K562 (cell line): ENCODE measurements around the gene NANOG. TPM values are rescaled to one million over a fixed set of nuclear protein-coding genes. Genes with fewer than 3 reads are reported as not detected.
"Not testable (repeated sequence)": the region's sequence is repeated elsewhere in the genome, so short reads cannot be mapped to it uniquely, and the experiment has no call there.

Experiments
- ATAC-seq: fragments of 200-7000 bp; cut with Tn5 transposase; 3 replicates; pipeline ENCODE4 v1.9.1; 2020; ENCODE audit warnings: moderate library complexity
- BruUV-seq: library from RNA; stranded (reverse); fragments of 400-500 nt; replicated peaks from 2 replicates; lab custom pipeline; 2021; lab: Mats Ljungman, UMichigan
- CTCF ChIA-PET: fragments of 300-600 bp; formaldehyde crosslinking; extraction: SDS; loops from one replicate; lab custom pipeline; 2021; ENCODE audit warnings: low intra/inter-chr PET ratio; lab: Yijun Ruan, JAX
- POLR2A ChIA-PET: fragments of 300-600, 350-650 bp; sonication (Branson Sonifier 250); formaldehyde crosslinking; extraction: SDS; loops from one replicate; lab custom pipeline; 2021; ENCODE audit warnings: antibody characterized with exemption, inconsistent platforms; lab: Yijun Ruan, JAX
- DNase-seq, 4 experiments: peaks; one replicate each; pipeline versions ENCODE4 v3.0.0 to v3.0.0-alpha.2; 2011 to 2018; ENCODE audit warnings: low spot score in 3 of 4, mixed read lengths in 3 of 4; ENCODE audit errors: extremely low read depth in 1 of 4
- FAIRE-seq: peaks from 2 replicates; lab custom pipeline; 2011; peaks lifted over from hg19 to GRCh38; lab: Jason Lieb, UNC
- H2AFZ ChIP-seq: 2 replicates; pipeline ENCODE4 v1.6.0; 2011; ENCODE audit warnings: low read depth, low read length, control low read depth, inconsistent platforms
- H3K27ac ChIP-seq: fragments of 200-600 bp; 3 replicates; pipeline ENCODE4 v1.8.0; 2011; ENCODE audit warnings: low read depth, mild to moderate bottlenecking, control low read depth, inconsistent platforms, low read length, moderate library complexity, mixed read lengths; ENCODE audit errors: extremely low read depth
- H3K27me3 ChIP-seq, 2 experiments: fragments of 300-600 bp in 1 of 2; 2 replicates in 1 of 2; 3 replicates in 1 of 2; pipeline versions ENCODE4 v1.6.0 to v1.8.0; 2011; ENCODE audit warnings: inconsistent platforms in 2 of 2, low read length in 2 of 2, mild to moderate bottlenecking in 1 of 2, mixed read lengths in 1 of 2, moderate library complexity in 1 of 2; ENCODE audit not compliant: control insufficient read depth in 2 of 2, insufficient read depth in 2 of 2
- H3K36me3 ChIP-seq: fragments of 300-600 bp; 3 replicates; pipeline ENCODE4 v1.8.0; 2011; ENCODE audit warnings: mild to moderate bottlenecking, low read length, inconsistent platforms; ENCODE audit not compliant: control insufficient read depth, insufficient read depth
- H3K4me1 ChIP-seq, 2 experiments: fragments of 200-600 bp in 1 of 2; replicated peaks in 1 of 2; 2 replicates in 1 of 2; 3 replicates in 1 of 2; pipeline versions ENCODE4 v1.5.1 to v1.8.0; 2011; ENCODE audit warnings: inconsistent platforms in 2 of 2, low read length in 2 of 2, mild to moderate bottlenecking in 1 of 2, mixed read lengths in 1 of 2, moderate library complexity in 1 of 2; ENCODE audit not compliant: control insufficient read depth in 2 of 2, insufficient read depth in 2 of 2
- H3K4me2 ChIP-seq: 2 replicates; pipeline ENCODE4 v1.6.1; 2011; ENCODE audit warnings: low read length, control low read depth, inconsistent platforms, mixed read lengths; ENCODE audit not compliant: insufficient read depth
- H3K4me3 ChIP-seq: fragments of 200-600 bp; sonication (generic), shearing (Covaris generic); 2 replicates; pipeline ENCODE4 v1.5.1; 2016; ENCODE audit warnings: control low read depth, inconsistent platforms
- H3K79me2 ChIP-seq: fragments of 200-600 bp; 3 replicates; pipeline ENCODE4 v1.8.0; 2011; ENCODE audit warnings: low read length, inconsistent platforms; ENCODE audit not compliant: control insufficient read depth, insufficient read depth
- H3K9ac ChIP-seq, 2 experiments: 2 replicates each; pipeline versions ENCODE4 v1.6.0 to v1.6.1; 2011; ENCODE audit warnings: low read depth in 2 of 2, low read length in 2 of 2, control low read depth in 1 of 2, inconsistent platforms in 1 of 2, mild to moderate bottlenecking in 1 of 2, mixed read lengths in 1 of 2; ENCODE audit not compliant: insufficient read depth in 1 of 2
- H3K9me1 ChIP-seq: one replicate; pipeline ENCODE4 v1.6.0; 2011; ENCODE audit warnings: inconsistent platforms, mild to moderate bottlenecking, low read length, moderate library complexity; ENCODE audit not compliant: control insufficient read depth, insufficient read depth
- H3K9me3 ChIP-seq: replicated peaks from 2 replicates; pipeline ENCODE4 v1.5.1; 2011; ENCODE audit warnings: low read depth, low read length, inconsistent platforms; ENCODE audit not compliant: control insufficient read depth, insufficient read depth
- H4K20me1 ChIP-seq: replicated peaks from 2 replicates; pipeline ENCODE4 v1.6.1; 2011; ENCODE audit warnings: low read length, inconsistent platforms, mixed read lengths; ENCODE audit not compliant: control insufficient read depth, insufficient read depth
- WGBS: fragments of 100-300 bp; shearing (Covaris generic); methylation state at CpG from one replicate; pipeline ENCODE4 v1.1.6; 2016; ENCODE audit warnings: low coverage, mixed read lengths; ENCODE audit not compliant: insufficient coverage; ENCODE audit errors: missing lambda C conversion rate; 5-methylcytosine and 5-hydroxymethylcytosine counted together
- in situ Hi-C: fragments of 300-500 bp; cut with MboI; formaldehyde crosslinking; loops from 4 replicates; pipeline ENCODE4 v1.15.0; 2018; ENCODE audit warnings: inconsistent platforms, mixed read lengths
- intact Hi-C: fragments of 100-400 bp; cut with micrococcal nuclease; formaldehyde crosslinking; loops from 2 replicates; pipeline ENCODE4 v1.14.2; 2022
- polyA plus RNA-seq, 8 experiments: library from polyadenylated mRNA; depleted of rRNA in 4 of 8; stranded (reverse) in 5 of 8; unstranded in 3 of 8; fragments of >200 nt; fragmentation: Nextera tagmentation in 2 of 8; fragmentation: Illumina TruSeq in 1 of 8; extraction: Ambion mirVana in 2 of 8; extraction: Trizol in 1 of 8; gene quantifications; 2 replicates each; pipeline versions ENCODE4 v1.2.1 to v1.2.3, GENCODE V29; 2011 to 2014; ENCODE audit warnings: inconsistent platforms in 1 of 8, missing spikeins in 1 of 8
- small RNA-seq: library from RNA; depleted of rRNA; stranded (forward); fragments of <200 nt; gene quantifications from one replicate; pipeline ENCODE3, GENCODE V24; 2014
- total RNA-seq, 7 experiments: library from RNA; depleted of rRNA in 6 of 7; stranded (reverse); fragments of >200 nt in 6 of 7; fragmentation: Illumina TruSeq in 2 of 7; extraction: Trizol in 2 of 7; gene quantifications; 2 replicates each; pipeline versions ENCODE4 v1.2.1 to v1.2.3, GENCODE V29; 2011 to 2021; ENCODE audit warnings: low replicate concordance in 1 of 7

The NANOG gene
- total and polyA plus RNA-seq, 9 of the 15 experiments (the other 6 are each of a cell fraction or from before 2014, with no cell fraction given): 0.04 TPM; not detected in 8

GRCh38 chr12:7847226-7848097 is 58.3 kb downstream of the NANOG start:
- ATAC-seq, intact Hi-C loops, H3K4me1 ChIP-seq, DNase-seq, H3K79me2 ChIP-seq, H3K9me1 ChIP-seq, H4K20me1 ChIP-seq, in situ Hi-C loops, H3K4me2 ChIP-seq, H3K4me3 ChIP-seq, CTCF ChIA-PET, H3K27me3 ChIP-seq, H2AFZ ChIP-seq, BruUV-seq, H3K9me3 ChIP-seq, H3K27ac ChIP-seq, H3K9ac ChIP-seq, POLR2A ChIA-PET, H3K36me3 ChIP-seq: not testable (repeated sequence)
- FAIRE-seq: peak; percentile 73
- 0% methylated on average over 2 of the region's 4 CpGs for WGBS

- H3K4me2 ChIP-seq, H3K9me3 ChIP-seq, H4K20me1 ChIP-seq, intact Hi-C loops, H3K9me1 ChIP-seq, BruUV-seq, H3K79me2 ChIP-seq, H3K9ac ChIP-seq, POLR2A ChIA-PET, H3K4me3 ChIP-seq, H3K4me1 ChIP-seq, ATAC-seq, H3K36me3 ChIP-seq, H2AFZ ChIP-seq, in situ Hi-C loops, DNase-seq, H3K27ac ChIP-seq, CTCF ChIA-PET, H3K27me3 ChIP-seq, FAIRE-seq: not testable (repeated sequence)
- WGBS: 0% methylated on average over 1 of the region's 2 CpGs
Observed at GRCh38 chr12:7848098-7848422, 58.9 kb downstream of the NANOG start.

Small RNA genes lying within 50 kb of the gene (small RNA-seq; reads per million reads assigned to genes)
- gene RF00019: not detected

Other genes starting within 250 kb of the NANOG start
Only the 7 nearest of the 8 such genes appear.
- gene APOBEC1, start 123.5 kb upstream of the NANOG start, total RNA-seq (2014; rRNA removed): not detected in 2 replicates
- not detected in 2 replicates for gene APOBEC1, start 123.5 kb upstream of the NANOG start, total RNA-seq (2014; rRNA removed; fragmentation: Illumina TruSeq; extraction: Trizol)
- not detected in 2 replicates for gene APOBEC1, start 123.5 kb upstream of the NANOG start, total RNA-seq (2015; rRNA removed; fragmentation: Illumina TruSeq; extraction: Trizol)
- not detected in 2 replicates for gene APOBEC1, start 123.5 kb upstream of the NANOG start, total RNA-seq (2021)
- gene APOBEC1, start 123.5 kb upstream of the NANOG start, polyA plus RNA-seq (2011; rRNA removed): not detected in 2 replicates
- not detected in 2 replicates for gene APOBEC1, start 123.5 kb upstream of the NANOG start, polyA plus RNA-seq (2014; fragmentation: Illumina TruSeq; extraction: Trizol)
- not detected for gene APOBEC1, start 123.5 kb upstream of the NANOG start, polyA plus RNA-seq (2014; fragmentation: Nextera tagmentation; extraction: Ambion mirVana)
- not detected in 2 replicates for gene APOBEC1, start 123.5 kb upstream of the NANOG start, polyA plus RNA-seq (2014; rRNA removed)
- not detected in 2 replicates for gene GDF3, start 93.6 kb upstream of the NANOG start, total RNA-seq (2014; rRNA removed)
- gene GDF3, start 93.6 kb upstream of the NANOG start, total RNA-seq (2014; rRNA removed; fragmentation: Illumina TruSeq; extraction: Trizol): not detected in 2 replicates
- not detected in 2 replicates for gene GDF3, start 93.6 kb upstream of the NANOG start, total RNA-seq (2015; rRNA removed; fragmentation: Illumina TruSeq; extraction: Trizol)
- not detected in 2 replicates for gene GDF3, start 93.6 kb upstream of the NANOG start, total RNA-seq (2021)
- 0.05 TPM in 1 of 2 replicates, not detected in the other for gene GDF3, start 93.6 kb upstream of the NANOG start, polyA plus RNA-seq (2011; rRNA removed)
- gene GDF3, start 93.6 kb upstream of the NANOG start, polyA plus RNA-seq (2014; fragmentation: Illumina TruSeq; extraction: Trizol): not detected in 2 replicates
- gene GDF3, start 93.6 kb upstream of the NANOG start, polyA plus RNA-seq (2014; fragmentation: Nextera tagmentation; extraction: Ambion mirVana): not detected
- gene GDF3, start 93.6 kb upstream of the NANOG start, polyA plus RNA-seq (2014; rRNA removed): not detected in 2 replicates
- not detected in 2 replicates for gene DPPA3, start 78.0 kb upstream of the NANOG start, total RNA-seq (2014; rRNA removed)
- not detected in 2 replicates for gene DPPA3, start 78.0 kb upstream of the NANOG start, total RNA-seq (2014; rRNA removed; fragmentation: Illumina TruSeq; extraction: Trizol)
- not detected in 2 replicates for gene DPPA3, start 78.0 kb upstream of the NANOG start, total RNA-seq (2015; rRNA removed; fragmentation: Illumina TruSeq; extraction: Trizol)
- gene DPPA3, start 78.0 kb upstream of the NANOG start, total RNA-seq (2021): not detected in 2 replicates
- not detected in 2 replicates for gene DPPA3, start 78.0 kb upstream of the NANOG start, polyA plus RNA-seq (2011; rRNA removed)
- gene DPPA3, start 78.0 kb upstream of the NANOG start, polyA plus RNA-seq (2014; fragmentation: Illumina TruSeq; extraction: Trizol): not detected in 2 replicates
- not detected for gene DPPA3, start 78.0 kb upstream of the NANOG start, polyA plus RNA-seq (2014; fragmentation: Nextera tagmentation; extraction: Ambion mirVana)
- not detected in 2 replicates for gene DPPA3, start 78.0 kb upstream of the NANOG start, polyA plus RNA-seq (2014; rRNA removed)
- not detected in 2 replicates for gene CLEC4C, start 42.0 kb upstream of the NANOG start, total RNA-seq (2014; rRNA removed)
- not detected in 2 replicates for gene CLEC4C, start 42.0 kb upstream of the NANOG start, total RNA-seq (2014; rRNA removed; fragmentation: Illumina TruSeq; extraction: Trizol)
- gene CLEC4C, start 42.0 kb upstream of the NANOG start, total RNA-seq (2015; rRNA removed; fragmentation: Illumina TruSeq; extraction: Trizol): not detected in 2 replicates
- not detected in 2 replicates for gene CLEC4C, start 42.0 kb upstream of the NANOG start, total RNA-seq (2021)
- gene CLEC4C, start 42.0 kb upstream of the NANOG start, polyA plus RNA-seq (2011; rRNA removed): not detected in 2 replicates
- not detected in 2 replicates for gene CLEC4C, start 42.0 kb upstream of the NANOG start, polyA plus RNA-seq (2014; fragmentation: Illumina TruSeq; extraction: Trizol)
- gene CLEC4C, start 42.0 kb upstream of the NANOG start, polyA plus RNA-seq (2014; fragmentation: Nextera tagmentation; extraction: Ambion mirVana): not detected
- not detected in 2 replicates for gene CLEC4C, start 42.0 kb upstream of the NANOG start, polyA plus RNA-seq (2014; rRNA removed)
- gene NANOGNB, start 24.2 kb upstream of the NANOG start, total RNA-seq (2014; rRNA removed): not detected in 2 replicates
- not detected in 2 replicates for gene NANOGNB, start 24.2 kb upstream of the NANOG start, total RNA-seq (2014; rRNA removed; fragmentation: Illumina TruSeq; extraction: Trizol)
- gene NANOGNB, start 24.2 kb upstream of the NANOG start, total RNA-seq (2015; rRNA removed; fragmentation: Illumina TruSeq; extraction: Trizol): not detected in 2 replicates
- not detected in 2 replicates for gene NANOGNB, start 24.2 kb upstream of the NANOG start, total RNA-seq (2021)
- gene NANOGNB, start 24.2 kb upstream of the NANOG start, polyA plus RNA-seq (2011; rRNA removed): not detected in 2 replicates
- not detected in 2 replicates for gene NANOGNB, start 24.2 kb upstream of the NANOG start, polyA plus RNA-seq (2014; fragmentation: Illumina TruSeq; extraction: Trizol)
- gene NANOGNB, start 24.2 kb upstream of the NANOG start, polyA plus RNA-seq (2014; fragmentation: Nextera tagmentation; extraction: Ambion mirVana): not detected
- not detected in 2 replicates for gene NANOGNB, start 24.2 kb upstream of the NANOG start, polyA plus RNA-seq (2014; rRNA removed)
- gene SLC2A14, start 83.5 kb downstream of the NANOG start, total RNA-seq (2014; rRNA removed): 0.20 TPM in 1 of 2 replicates, not detected in the other
- gene SLC2A14, start 83.5 kb downstream of the NANOG start, total RNA-seq (2014; rRNA removed; fragmentation: Illumina TruSeq; extraction: Trizol): 5.4 and 6.8 TPM in 2 replicates
- gene SLC2A14, start 83.5 kb downstream of the NANOG start, total RNA-seq (2015; rRNA removed; fragmentation: Illumina TruSeq; extraction: Trizol): 3.6 and 4.3 TPM in 2 replicates
- gene SLC2A14, start 83.5 kb downstream of the NANOG start, total RNA-seq (2021): 7.4 and 8.9 TPM in 2 replicates
- gene SLC2A14, start 83.5 kb downstream of the NANOG start, polyA plus RNA-seq (2011; rRNA removed): 6.3 and 6.8 TPM in 2 replicates
- 0.74 and 1.1 TPM in 2 replicates for gene SLC2A14, start 83.5 kb downstream of the NANOG start, polyA plus RNA-seq (2014; fragmentation: Illumina TruSeq; extraction: Trizol)
- gene SLC2A14, start 83.5 kb downstream of the NANOG start, polyA plus RNA-seq (2014; fragmentation: Nextera tagmentation; extraction: Ambion mirVana): 1 to 10 TPM; 4.0 to 5.2 TPM
- 0.13 and 0.19 TPM in 2 replicates for gene SLC2A14, start 83.5 kb downstream of the NANOG start, polyA plus RNA-seq (2014; rRNA removed)
- 64.0 and 67.3 TPM in 2 replicates for gene SLC2A3, start 146.8 kb downstream of the NANOG start, total RNA-seq (2014; rRNA removed)
- gene SLC2A3, start 146.8 kb downstream of the NANOG start, total RNA-seq (2014; rRNA removed; fragmentation: Illumina TruSeq; extraction: Trizol): 119 and 138 TPM in 2 replicates
- 78.9 and 86.3 TPM in 2 replicates for gene SLC2A3, start 146.8 kb downstream of the NANOG start, total RNA-seq (2015; rRNA removed; fragmentation: Illumina TruSeq; extraction: Trizol)
- gene SLC2A3, start 146.8 kb downstream of the NANOG start, total RNA-seq (2021): 140 and 161 TPM in 2 replicates
- 296 and 491 TPM in 2 replicates for gene SLC2A3, start 146.8 kb downstream of the NANOG start, polyA plus RNA-seq (2011; rRNA removed)
- 101 and 104 TPM in 2 replicates for gene SLC2A3, start 146.8 kb downstream of the NANOG start, polyA plus RNA-seq (2014; fragmentation: Illumina TruSeq; extraction: Trizol)
- gene SLC2A3, start 146.8 kb downstream of the NANOG start, polyA plus RNA-seq (2014; fragmentation: Nextera tagmentation; extraction: Ambion mirVana): 100 to 1,000 TPM in 1 of 2 experiments, 10 to 100 TPM in 1; 93.4 to 129 TPM
- 97.9 and 98.7 TPM in 2 replicates for gene SLC2A3, start 146.8 kb downstream of the NANOG start, polyA plus RNA-seq (2014; rRNA removed)